ENCODE measurements around the gene POLR3C. TPM values are rescaled to one million over a fixed set of nuclear protein-coding genes. Genes with fewer than 3 reads are reported as not detected.

Gene POLR3C
- total and polyA plus RNA-seq, 2 of the 4 experiments (the other 2 are of a cell fraction): 47.0 to 94.1 TPM

- no peak overlapping the region for H3K4me3 ChIP-seq (ENCODE audit: insufficient read depth, low read depth, low read length)
- in situ Hi-C loops (cut with MboI; ENCODE audit: low sequenced_read_pairs): no loop called here
- no peak overlapping the region for H2AK5ac ChIP-seq (ENCODE audit: low read depth, low read length)
- ATAC-seq (ENCODE audit: low read depth): no peak
- peaks cover 37% of the 10 kb centered on the region for H3K36me3 ChIP-seq (ENCODE audit: control insufficient read depth, insufficient read depth, low read length)
- H3K27ac ChIP-seq (ENCODE audit: insufficient read depth, low read length): no peak overlapping the region
- no peak for DNase-seq
- H3K27me3 ChIP-seq (ENCODE audit: control insufficient read depth, insufficient read depth, low read length): no peaks in the 10 kb centered on the region
- H3K23ac ChIP-seq (ENCODE audit: low read depth, low read length): 0 out of 2 replicates have a peak overlapping the region, but pooled peaks have one; percentile 11
- no peak overlapping the region for H3K4ac ChIP-seq (ENCODE audit: low read depth, low read length)
- peaks cover 3% of the 10 kb centered on the region for H3K4me1 ChIP-seq (ENCODE audit: control insufficient read depth, insufficient read depth, low read length)
- peaks cover 16% of the 10 kb centered on the region; the same call in 1 of the 2 replicates for H4K20me1 ChIP-seq (ENCODE audit: insufficient read depth, low read length)
- dilution Hi-C loops (cut with HindIII; ENCODE audit: low sequenced_read_pairs, unreplicated experiment): no loop called here
- intact Hi-C loops (cut with micrococcal nuclease): loop anchor here (5.0 kb wide), 1 partner anchor 100 kb away; the partner anchor contains the start of gene LIX1L
- no CpG with 5 or more reads among the region's 4 CpGs for WGBS, 2 experiments (ENCODE audit: extremely low coverage in 2 of 2, insufficient read length in 1 of 2)
- H4K8ac ChIP-seq (ENCODE audit: low read depth in 2 of 2, low read length in 2 of 2): no peak overlapping the region
- no peak overlapping the region for H2AFZ ChIP-seq (replicated peaks; ENCODE audit: low read length, poor library complexity)
- H3K9me3 ChIP-seq (ENCODE audit: control insufficient read depth, insufficient read depth, low read length): no peaks in the 10 kb centered on the region
- H4K5ac ChIP-seq (ENCODE audit: low read depth, low read length): no peak overlapping the region
- H3K14ac ChIP-seq (replicated peaks; ENCODE audit: low read depth, low read length): no peak overlapping the region
- TF ChIP-seq RCOR1 (IDR thresholded peaks at IDR 0.05; ENCODE audit: insufficient replicate concordance, low read length) (no peak), RAD21 (IDR thresholded peaks at IDR 0.05; ENCODE audit: low read length) (no peak), USF2 (IDR thresholded peaks at IDR 0.05; ENCODE audit: low read depth, low read length) (no peak), POLR2A (IDR thresholded peaks at IDR 0.05; ENCODE audit: low read depth, low read length) (no peak), MXI1 (IDR thresholded peaks at IDR 0.05; ENCODE audit: borderline replicate concordance, low read depth, low read length) (no peak), BHLHE40 (IDR thresholded peaks at IDR 0.05; ENCODE audit: low read depth, low read length) (no peak), NFE2L2 (IDR thresholded peaks at IDR 0.05; ENCODE audit: low read depth, low read length) (no peak), CEBPB (IDR thresholded peaks at IDR 0.05; ENCODE audit: low read depth, low read length) (no peak), MAZ (IDR thresholded peaks at IDR 0.05; ENCODE audit: borderline replicate concordance, low read depth, low read length) (no peak), CHD1 (IDR thresholded peaks at IDR 0.05; ENCODE audit: low read depth, low read length) (no peak), FOS (IDR thresholded peaks at IDR 0.05; ENCODE audit: low read depth, low read length) (no peak), RFX5 (IDR thresholded peaks at IDR 0.05; ENCODE audit: low read depth, low read length) (no peak)
- no peak overlapping the region for H3K18ac ChIP-seq (ENCODE audit: low read depth, low read length)
- no peak overlapping the region for H3K56ac ChIP-seq (ENCODE audit: extremely low read depth, insufficient read depth, low read length)
- ChIA-PET CTCF (interaction anchor here (1.4 kb wide), 1 partner anchor 11 kb away, joined by 3 read pairs; no protein-coding TSS in a partner anchor), POLR2A (ENCODE audit: unreplicated experiment) (no interaction called here)
- H2BK5ac ChIP-seq (ENCODE audit: low read depth, low read length, poor library complexity, severe bottlenecking): no peak overlapping the region
- peak overlapping the region; percentile 23 for H2AK9ac ChIP-seq (replicated peaks; ENCODE audit: low read depth, low read length, poor library complexity)
- no peak overlapping the region for H2BK20ac ChIP-seq (ENCODE audit: low read depth, low read length)
- no TSS peak for BruUV-seq (replicated peaks)
- no peak overlapping the region for H2BK120ac ChIP-seq (ENCODE audit: low read depth, low read length)
- H3K9ac ChIP-seq (ENCODE audit: low read depth, low read length): no peak overlapping the region
- H3K79me1 ChIP-seq (ENCODE audit: low read depth in 1 of 2, low read length in 2 of 2): peaks cover 19 to 54% of the 10 kb centered on the region in 2 experiments
- no peak overlapping the region for H2BK15ac ChIP-seq (ENCODE audit: low read depth, low read length)
- no peak overlapping the region for H3K4me2 ChIP-seq (ENCODE audit: low read depth, low read length)
- H3K9me1 ChIP-seq (ENCODE audit: insufficient read depth, low read length): peaks cover 16% of the 10 kb centered on the region
- H4K91ac ChIP-seq (ENCODE audit: insufficient read depth, low read depth, low read length): no peak overlapping the region
Measured at GRCh38 chr1:145857170-145857569, 33.2 kb downstream of the POLR3C start.
